GM21529 (cell line): ENCODE results near the gene STARD8.
"Not testable (repeated sequence)": the region's sequence is repeated elsewhere in the genome, so short reads cannot be mapped to it uniquely, and the experiment has no call there.

Experiments used
- ATAC-seq: cut with Tn5 transposase; IDR thresholded peaks from one replicate; pipeline ENCODE4 v1.9.1; 2021; ENCODE audit not compliant: unreplicated experiment

STARD8 gene

GRCh38 chrX:68659385-68659784, 11.9 kb downstream of the STARD8 start:
- no peak for ATAC-seq

GRCh38 chrX:68659786-68660185, 12.3 kb downstream of the STARD8 start:
- ATAC-seq = no peak

- no peak for ATAC-seq
Measured at GRCh38 chrX:68660746-68661145, 13.3 kb downstream of the STARD8 start.

- no peak for ATAC-seq
Measured at GRCh38 chrX:68665502-68665901, 18.0 kb downstream of the STARD8 start.

- ATAC-seq = no peak
Measured at GRCh38 chrX:68666580-68666979, 19.1 kb downstream of the STARD8 start.

GRCh38 chrX:68669094-68669860, 21.8 kb downstream of the STARD8 start:
- ATAC-seq = no peak

GRCh38 chrX:68669871-68670270, 22.4 kb downstream of the STARD8 start:
- no peak for ATAC-seq

GRCh38 chrX:68671221-68671620, 23.8 kb downstream of the STARD8 start:
- ATAC-seq = no peak

GRCh38 chrX:68672581-68673318, 25.3 kb downstream of the STARD8 start:
- no peak for ATAC-seq

- no peak for ATAC-seq
Measured at GRCh38 chrX:68675571-68675970, 28.1 kb downstream of the STARD8 start.

- ATAC-seq = no peak
Measured at GRCh38 chrX:68676335-68676734, 28.9 kb downstream of the STARD8 start.

- ATAC-seq = no peak
Measured at GRCh38 chrX:68677998-68678397, 30.5 kb downstream of the STARD8 start.

- ATAC-seq = no peak
Measured at GRCh38 chrX:68681443-68681941, 34.0 kb downstream of the STARD8 start.

- ATAC-seq = no peak
Measured at GRCh38 chrX:68682790-68683189, 35.3 kb downstream of the STARD8 start.

GRCh38 chrX:68683580-68683979, 36.1 kb downstream of the STARD8 start:
- no peak for ATAC-seq

- ATAC-seq = no peak
Measured at GRCh38 chrX:68684291-68684918, 36.9 kb downstream of the STARD8 start.

- ATAC-seq = no peak
Measured at GRCh38 chrX:68684919-68685304, 37.4 kb downstream of the STARD8 start.

- ATAC-seq = no peak
Measured at GRCh38 chrX:68685685-68686084, 38.2 kb downstream of the STARD8 start.

- ATAC-seq = no peak
Measured at GRCh38 chrX:68686097-68686977, 38.9 kb downstream of the STARD8 start.

- not testable (repeated sequence) for ATAC-seq
Measured at GRCh38 chrX:68688931-68689330, 41.5 kb downstream of the STARD8 start.
